Left lung (tissue), 10 donors: ENCODE results near the gene ZBTB8B. TPM values are rescaled to one million over a fixed set of nuclear protein-coding genes. Genes with fewer than 3 reads are reported as not detected.

Source experiments
- ATAC-seq: fragments of 200-7000 bp; cut with Tn5 transposase; one replicate; pipeline ENCODE4 v1.9.1; 2020; ENCODE audit warnings: moderate library complexity
- DNase-seq, 4 donors: peaks; one replicate each; pipeline ENCODE4 v3.0.0-alpha.2; 2013 to 2020
- H3K27ac ChIP-seq, 2 donors: fragments of 200-600 bp; sonication (generic) in 1 of 2; one replicate each; pipeline versions ENCODE4 v1.5.0 to v1.8.0; 2020 to 2021
- H3K27me3 ChIP-seq, 2 donors: fragments of 200-600 bp; sonication (generic) in 1 of 2; one replicate each; pipeline versions ENCODE4 v1.5.0 to v1.8.0; 2020 to 2021
- H3K36me3 ChIP-seq, 2 donors: fragments of 200-600 bp; sonication (generic) in 1 of 2; one replicate each; pipeline versions ENCODE4 v1.5.0 to v1.8.0; 2020 to 2021
- H3K4me1 ChIP-seq, 2 donors: fragments of 200-600 bp; one replicate each; pipeline ENCODE4 v1.8.0; 2021
- H3K4me3 ChIP-seq, 2 donors: fragments of 200-600 bp; sonication (generic) in 1 of 2; one replicate each; pipeline versions ENCODE4 v1.5.0 to v1.8.0; 2020 to 2021; ENCODE audit warnings: mild to moderate bottlenecking in 1 of 2
- H3K9me3 ChIP-seq, 2 donors: fragments of 200-600 bp; sonication (generic) in 1 of 2; one replicate each; pipeline versions ENCODE4 v1.5.0 to v1.8.0; 2020 to 2021
- CTCF ChIP-seq, 2 donors: fragments of 200-600 bp; sonication (generic) in 1 of 2; IDR thresholded peaks; one replicate each; pipeline versions ENCODE4 v1.5.0 to v1.8.0; 2021; ENCODE audit warnings: antibody characterized with exemption in 2 of 2
- intact Hi-C, 2 donors: fragments of 100-400 bp; cut with DNase I; formaldehyde crosslinking; loops; one replicate each; pipeline versions ENCODE4 v1.11.2 to v1.14.2; 2022
- polyA plus RNA-seq, 6 donors: library from polyadenylated mRNA; unstranded; fragments of 120-200 nt; gene quantifications; one replicate each; pipeline ENCODE4 v1.2.1, GENCODE V29; 2013; ENCODE audit not compliant: insufficient read length in 6 of 6
- total RNA-seq, 2 donors: library from RNA; stranded (reverse); fragmentation: NEBNext Ultra II Directional; extraction: Animal tissue kit (Norgen Biotek cat#: 25700); gene quantifications; one replicate each; pipeline ENCODE4 v1.2.1, GENCODE V29; 2021
- donor health status: DM: no; HTN: yes; CAD: no.
- donor health status: DM: no; HTN: no; CAD: no.

ZBTB8B gene
- total and polyA plus RNA-seq, 8 donors = 0.03 to 2.0 (median 1.4) TPM

GRCh38 chr1:32464191-32464715, 619 bp upstream of the ZBTB8B start:
- H3K27me3 ChIP-seq = peaks cover 25 to 69% of the 10 kb centered on the region in 2 donors
- H3K36me3 ChIP-seq = no peaks in the 10 kb centered on the region
- intact Hi-C loops = no loop called here
- H3K9me3 ChIP-seq = peaks cover 0 to 7% of the 10 kb centered on the region in 2 donors
- peak overlapping the region; percentile 31 to 34 for H3K4me3 ChIP-seq
- DNase-seq = peak in 1 of 4 donors; percentile 45
- peak; percentile 58 for ATAC-seq
- peaks cover 8 to 12% of the 10 kb centered on the region in 2 donors for H3K4me1 ChIP-seq
- no peak overlapping the region for H3K27ac ChIP-seq
- TF ChIP-seq CTCF (IDR thresholded peaks at IDR 0.05) = no peak

GRCh38 chr1:32465578-32465933, 684 bp downstream of the ZBTB8B start:
- Histone ChIP-seq H3K27me3 (peaks cover 25 to 82% of the 10 kb centered on the region in 2 donors), H3K36me3 (no peaks in the 10 kb centered on the region), H3K27ac (no peak overlapping the region), H3K4me3 (no peak overlapping the region), H3K4me1 (peaks cover 8 to 12% of the 10 kb centered on the region in 2 donors), H3K9me3 (no peaks in the 10 kb centered on the region)
- no peak for TF ChIP-seq CTCF (IDR thresholded peaks at IDR 0.05)
- ATAC-seq = no peak
- intact Hi-C loops = no loop called here
- DNase-seq = no peak

GRCh38 chr1:32466761-32467160, 1.9 kb downstream of the ZBTB8B start:
- H3K9me3 ChIP-seq = no peaks in the 10 kb centered on the region
- TF ChIP-seq CTCF (IDR thresholded peaks at IDR 0.05) = no peak
- H3K27me3 ChIP-seq = peaks cover 25 to 92% of the 10 kb centered on the region in 2 donors
- ATAC-seq = no peak
- H3K4me1 ChIP-seq = peaks cover 8 to 12% of the 10 kb centered on the region in 2 donors
- no peaks in the 10 kb centered on the region for H3K36me3 ChIP-seq
- intact Hi-C loops = no loop called here
- no peak for DNase-seq
- no peak overlapping the region for H3K4me3 ChIP-seq
- H3K27ac ChIP-seq = no peak overlapping the region

GRCh38 chr1:32468791-32469190, 3.9 kb downstream of the ZBTB8B start:
- DNase-seq (no peak), ATAC-seq (no peak)
- Histone ChIP-seq H3K27ac (no peak overlapping the region), H3K9me3 (no peaks in the 10 kb centered on the region), H3K4me1 (peaks cover 8 to 12% of the 10 kb centered on the region in 2 donors), H3K27me3 (peaks cover 25 to 90% of the 10 kb centered on the region in 2 donors), H3K4me3 (no peak overlapping the region), H3K36me3 (no peaks in the 10 kb centered on the region)
- TF ChIP-seq CTCF (IDR thresholded peaks at IDR 0.05) = no peak
- intact Hi-C loops = no loop called here

GRCh38 chr1:32470431-32470830, 5.6 kb downstream of the ZBTB8B start:
- TF ChIP-seq CTCF (IDR thresholded peaks at IDR 0.05) = no peak
- intact Hi-C loops = no loop called here
- ATAC-seq = no peak
- peaks cover 1 to 2% of the 10 kb centered on the region in 2 donors for H3K4me1 ChIP-seq
- H3K9me3 ChIP-seq = no peaks in the 10 kb centered on the region
- no peak overlapping the region for H3K27ac ChIP-seq
- DNase-seq = no peak
- H3K36me3 ChIP-seq = no peaks in the 10 kb centered on the region
- no peak overlapping the region for H3K4me3 ChIP-seq
- peaks cover 16 to 73% of the 10 kb centered on the region in 2 donors for H3K27me3 ChIP-seq
